GM19240 (cell line): ENCODE results near the gene MEPCE.

Experiments
- DNase-seq: peaks from one replicate; pipeline ENCODE4 v3.0.0; 2011; ENCODE audit warnings: low spot score; ENCODE audit not compliant: insufficient read length

Gene MEPCE

GRCh38 chr7:100464791-100465190 is 35.2 kb downstream of the MEPCE start:
- DNase-seq, result no peak

DNA sequence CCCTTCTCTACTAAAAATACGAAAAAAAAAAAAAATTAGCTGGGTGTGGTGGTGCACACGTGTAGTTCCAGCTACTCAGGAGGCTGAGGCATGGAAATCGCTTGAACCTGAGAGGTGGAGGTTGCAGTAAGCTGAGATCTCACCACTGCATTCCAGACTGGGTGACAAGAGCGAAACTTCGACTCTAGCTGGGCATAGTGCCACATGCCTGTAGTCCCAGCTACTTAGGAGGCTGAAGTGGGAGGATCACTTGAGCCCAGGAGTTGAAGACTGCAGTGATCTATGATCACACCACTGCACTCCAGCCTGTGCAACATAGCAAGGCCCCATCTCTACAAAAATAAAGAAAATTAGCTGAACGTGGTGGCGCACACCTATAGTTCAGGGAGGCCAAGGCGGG is 35.7 kb downstream of the MEPCE start:
- no peak for DNase-seq

- no peak for DNase-seq
Measured at GRCh38 chr7:100465702-100466311, 36.2 kb downstream of the MEPCE start.

GRCh38 chr7:100466653-100467605 is 37.3 kb downstream of the MEPCE start:
- no peak for DNase-seq

GRCh38 chr7:100467638-100468373 is 38.2 kb downstream of the MEPCE start:
- no peak for DNase-seq

DNA sequence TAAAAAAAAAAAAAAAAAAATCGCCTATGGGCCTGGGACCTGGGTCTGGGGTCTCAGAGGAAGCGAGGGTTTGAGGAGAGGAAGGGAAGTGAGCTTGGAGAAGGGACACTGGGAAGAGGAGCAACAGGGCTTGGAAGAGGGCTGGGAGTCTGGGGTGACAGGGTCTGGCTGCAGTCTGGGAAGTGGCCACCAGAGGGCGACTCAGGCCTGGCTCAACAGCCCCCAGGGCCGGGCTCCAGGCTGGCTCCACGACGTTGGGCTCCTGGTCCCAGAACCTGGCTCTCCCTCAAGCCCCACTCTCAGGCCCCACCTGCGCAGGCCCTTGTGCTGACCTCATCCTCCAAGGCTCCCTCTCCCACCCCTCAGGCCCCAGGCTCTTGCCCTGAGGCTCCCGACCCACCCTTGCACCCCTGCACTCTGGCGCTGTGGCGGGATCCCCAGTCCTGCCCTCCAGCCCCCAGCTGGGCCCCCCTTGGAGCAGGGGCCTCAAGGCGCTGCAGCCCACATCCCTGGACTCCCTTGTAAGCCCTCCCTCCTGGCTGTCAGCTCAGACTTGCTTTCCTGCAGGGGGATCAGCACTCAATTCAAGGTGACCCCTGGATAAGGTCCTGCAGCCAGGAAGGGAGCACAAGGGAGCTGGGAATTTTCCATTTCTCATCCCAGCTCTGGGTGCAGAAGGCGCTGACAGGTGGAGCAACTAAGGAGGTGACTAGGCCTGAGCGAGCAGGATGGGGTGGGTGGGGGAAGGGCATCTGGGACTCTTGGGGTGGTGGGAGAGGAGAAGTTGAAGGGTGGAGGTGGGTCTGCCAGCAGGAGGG is 39.8 kb downstream of the MEPCE start:
- DNase-seq, result peak; percentile 95

GRCh38 chr7:100471021-100471420 is 41.4 kb downstream of the MEPCE start:
- no peak for DNase-seq

DNA sequence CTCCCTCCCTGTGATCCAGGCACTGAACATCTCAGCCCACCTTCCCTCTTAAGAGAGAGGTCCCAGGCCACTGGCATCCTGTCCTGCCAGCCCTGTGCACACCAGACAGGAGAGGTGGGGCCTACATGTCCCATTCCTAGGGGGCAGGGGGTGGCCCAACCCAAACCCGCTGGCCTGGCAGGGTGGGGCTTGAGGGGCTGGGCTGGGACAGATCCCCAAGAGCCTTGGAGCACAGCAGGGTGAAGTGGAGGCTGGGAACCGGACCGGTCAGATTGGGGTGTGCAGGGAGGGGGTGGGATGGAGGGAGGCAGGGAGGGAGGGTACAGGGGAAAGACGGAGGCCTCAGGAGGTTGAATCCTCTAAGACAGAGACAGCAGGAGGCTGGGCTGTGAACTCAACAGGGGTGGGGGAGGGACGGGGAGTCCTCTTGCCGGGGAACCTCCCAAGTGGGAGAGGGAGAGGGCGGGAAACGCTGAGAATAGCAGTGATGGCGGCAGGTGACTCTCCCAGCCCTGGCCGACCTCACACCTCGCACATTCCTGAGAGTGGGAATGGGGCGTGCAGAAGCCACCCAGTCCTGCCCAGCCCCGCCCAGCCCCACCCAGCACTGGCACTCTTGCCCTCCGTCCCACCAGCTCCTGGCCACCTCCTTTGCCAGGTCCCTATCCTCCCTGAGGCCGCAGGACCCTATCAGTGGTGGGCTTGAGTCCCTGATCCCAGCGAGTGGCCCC is 42.7 kb downstream of the MEPCE start:
- DNase-seq, result no peak

- no peak for DNase-seq
Measured at GRCh38 chr7:100472854-100473499, 43.3 kb downstream of the MEPCE start.

DNA sequence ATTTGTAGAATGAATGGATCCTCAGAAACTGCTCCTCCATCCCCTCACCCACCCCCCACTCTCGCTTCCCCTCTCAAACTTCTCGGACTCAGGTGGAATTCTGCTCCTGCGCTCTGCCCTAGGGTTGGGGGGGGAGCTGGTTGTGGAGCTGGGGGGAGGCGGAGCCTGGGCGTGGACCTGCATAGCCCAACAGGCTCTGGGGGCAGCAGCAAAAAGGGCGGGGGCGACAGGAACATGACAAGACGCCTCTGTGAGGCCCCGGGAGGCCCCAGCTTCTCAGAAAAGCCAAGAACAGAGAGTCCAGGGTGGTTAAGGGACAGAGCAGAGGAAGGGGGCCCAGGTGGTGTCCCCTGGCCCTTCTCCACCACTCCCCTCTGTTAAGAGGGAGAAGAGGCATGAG is 45.9 kb downstream of the MEPCE start:
- DNase-seq, result no peak

- no peak for DNase-seq
Measured at GRCh38 chr7:100476101-100476780, 46.6 kb downstream of the MEPCE start.

- no peak for DNase-seq
Measured at GRCh38 chr7:100476903-100477870, 47.6 kb downstream of the MEPCE start.

- no peak for DNase-seq
Measured at GRCh38 chr7:100477871-100478267, 48.2 kb downstream of the MEPCE start.

DNA sequence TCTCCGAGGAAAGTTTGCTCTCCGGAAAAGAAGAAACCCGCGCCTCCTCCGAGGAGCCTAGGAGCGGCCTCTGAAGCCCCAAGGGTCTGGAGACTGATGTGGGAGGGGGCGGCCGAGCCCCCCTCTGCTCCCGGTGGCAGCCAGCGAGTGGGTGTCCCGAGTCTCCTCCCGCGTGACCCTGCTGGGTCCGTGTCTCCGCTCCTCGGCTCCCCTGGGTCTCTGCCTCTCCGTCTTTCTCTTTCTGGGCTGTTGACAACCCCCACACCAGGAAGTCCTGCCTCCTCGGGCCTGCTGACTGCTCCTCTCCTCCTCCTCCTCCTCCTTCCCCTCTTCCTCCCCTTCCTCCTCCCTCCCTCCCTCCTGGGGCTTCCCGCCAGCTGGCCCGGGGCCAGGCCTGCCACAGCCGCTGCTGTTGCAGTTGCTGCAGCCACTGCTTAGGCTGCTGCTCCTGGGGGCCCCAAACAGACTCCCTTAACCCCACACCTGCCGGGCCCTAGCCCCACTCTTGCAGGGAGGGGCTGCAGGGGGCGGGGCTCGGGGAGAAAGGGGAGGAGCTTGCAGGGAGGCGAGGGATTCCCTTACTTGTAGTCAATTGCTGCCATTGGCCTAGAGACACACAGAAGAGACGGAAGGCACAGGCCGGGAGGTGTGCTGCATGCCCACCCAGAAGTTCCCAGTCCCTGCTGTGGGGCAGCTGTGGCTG is 49.5 kb downstream of the MEPCE start, which contains the start of gene TSC22D4:
Gene TSC22D4 (minus strand): TSS at position 257 of the 703 bp plus-strand sequence. CDS start 1,176 bp downstream, outside the sequence.
- DNase-seq, result peak; percentile 89

DNA sequence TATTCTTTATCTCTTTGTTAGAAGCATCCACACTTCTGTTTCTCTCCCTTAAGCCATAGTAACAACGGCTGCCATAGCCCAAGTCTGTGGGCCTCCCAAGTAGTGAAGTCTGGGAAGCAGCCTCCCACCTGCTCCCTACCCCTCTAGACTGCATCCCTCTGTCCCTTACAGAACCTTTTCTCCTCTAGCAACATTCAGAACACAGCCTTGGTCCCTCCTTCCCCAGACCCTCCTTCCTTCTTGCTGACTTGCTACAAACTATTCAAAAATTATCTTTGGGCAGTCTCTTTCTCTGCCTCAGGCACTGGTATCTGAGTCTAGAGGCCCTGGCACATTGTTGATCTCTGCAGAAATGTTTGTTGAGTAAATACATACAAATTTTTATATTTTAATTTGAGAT is 51.8 kb downstream of the MEPCE start:
- no peak for DNase-seq

DNA sequence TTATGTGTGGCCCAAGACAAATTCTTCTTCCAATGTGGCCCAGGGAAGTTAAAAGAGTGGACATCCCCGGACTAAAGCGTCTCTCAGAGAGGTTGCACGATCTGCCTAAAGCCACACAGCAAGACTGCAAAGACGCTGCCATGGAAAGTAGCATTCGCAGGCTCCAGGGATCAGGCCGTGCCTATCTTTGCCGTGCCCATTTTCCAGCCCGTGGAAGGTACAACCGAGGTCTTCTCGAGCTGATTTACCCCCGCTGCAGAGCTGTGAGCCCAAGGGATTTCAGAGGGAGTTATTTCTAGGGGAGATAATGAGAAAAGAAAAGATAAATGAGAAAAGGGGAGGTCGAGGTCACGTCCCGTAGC is 53.1 kb downstream of the MEPCE start:
- no peak for DNase-seq

DNA sequence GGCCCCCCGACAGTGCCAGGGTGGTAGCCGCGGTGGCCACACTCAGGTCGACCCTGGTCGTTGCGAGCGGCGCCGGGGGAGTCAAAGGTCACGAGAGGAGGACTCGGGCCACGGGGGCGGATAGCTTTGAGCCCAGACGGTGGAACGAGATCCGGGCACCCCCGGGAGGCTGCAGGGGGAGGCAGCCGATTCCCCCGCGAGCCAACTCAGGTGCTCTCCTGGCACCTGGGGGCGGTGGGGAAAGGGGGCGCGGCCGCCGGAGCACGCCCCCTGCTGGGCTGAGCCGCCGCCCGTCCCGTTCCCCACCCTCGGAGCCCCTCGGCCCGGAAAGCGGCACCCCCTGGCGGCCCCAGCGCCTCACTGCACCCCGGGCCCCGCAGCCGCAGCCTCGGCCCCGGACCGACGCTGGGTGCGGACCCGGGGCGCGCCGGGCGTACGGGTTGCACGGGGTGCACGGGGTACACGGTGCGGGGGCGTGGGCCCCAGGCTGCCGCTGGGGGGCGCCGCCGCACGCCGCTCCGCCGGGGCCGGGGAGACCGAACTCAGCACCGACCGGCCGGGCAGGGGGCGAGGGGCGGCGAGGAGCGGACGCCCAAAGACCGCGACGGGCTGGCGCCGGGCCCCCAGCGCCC is 53.6 kb downstream of the MEPCE start:
- DNase-seq, result no peak
